HG03378 (cell line): ENCODE results near the gene IL1RL2.
A peak's percentile ranks its signal among the peaks of the same experiment; 100 is the strongest.

Experiments used
- ATAC-seq: cut with Tn5 transposase; IDR thresholded peaks from one replicate; pipeline ENCODE4 v1.9.1; 2021; ENCODE audit warnings: mild to moderate bottlenecking, moderate library complexity; ENCODE audit not compliant: unreplicated experiment

IL1RL2 gene

GRCh38 chr2:102238039-102238756 is 51.4 kb downstream of the IL1RL2 start:
- ATAC-seq = no peak

DNA sequence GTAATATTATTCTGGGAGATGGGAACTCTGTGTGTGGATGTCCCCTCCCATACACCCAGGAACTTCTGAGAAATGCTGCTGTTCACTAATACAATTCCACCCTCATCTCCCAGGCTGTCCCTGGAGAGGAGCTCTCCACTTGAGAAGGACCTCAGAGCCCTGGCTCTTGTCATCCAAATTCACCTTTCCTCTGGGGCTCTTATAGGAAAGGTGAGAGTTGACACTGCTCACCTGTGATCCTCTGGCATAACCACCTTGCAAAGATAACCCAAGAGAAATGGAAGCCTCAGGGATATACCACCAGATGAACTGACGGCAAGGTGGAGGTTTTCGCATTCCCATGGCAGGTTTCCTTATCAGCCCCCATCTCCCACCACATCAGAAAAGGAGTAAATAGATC is 52.0 kb downstream of the IL1RL2 start:
- ATAC-seq = no peak

GRCh38 chr2:102239344-102239743 is 52.5 kb downstream of the IL1RL2 start:
- no peak for ATAC-seq

DNA sequence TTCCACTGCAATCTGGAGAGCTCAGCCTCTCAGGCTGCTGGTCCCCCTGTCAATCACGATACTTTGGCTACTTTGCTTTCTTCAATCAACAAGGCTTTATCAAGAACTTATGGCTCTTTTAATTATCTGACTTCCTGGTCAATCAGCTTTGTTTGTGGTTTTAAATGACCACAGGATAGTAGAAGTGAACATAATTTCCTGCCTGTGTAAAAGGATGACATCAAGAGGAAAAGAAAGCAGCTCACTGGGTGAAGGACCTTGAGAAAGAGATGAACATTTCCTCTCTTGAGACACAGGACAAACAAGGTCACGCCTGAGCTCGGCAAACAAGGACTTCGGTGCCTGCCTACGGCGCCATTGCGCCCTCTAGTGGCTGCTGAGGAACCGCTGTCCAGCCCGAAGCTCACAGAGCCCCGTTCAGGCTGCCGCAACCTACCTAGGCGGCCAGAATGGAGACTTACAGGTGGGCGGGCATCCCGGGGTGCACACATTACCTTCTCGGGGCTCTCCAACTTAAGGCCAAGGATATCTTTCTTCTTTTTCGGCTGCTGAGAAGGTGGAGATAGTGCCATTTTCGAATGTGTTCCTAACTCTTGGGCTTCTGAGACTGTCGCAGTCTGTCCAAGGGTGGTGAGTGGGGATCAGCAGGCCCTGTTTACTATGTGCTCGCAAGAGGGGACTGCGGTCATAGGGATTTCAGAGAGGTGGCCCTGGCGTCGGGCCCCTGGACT is 54.0 kb downstream of the IL1RL2 start:
- ATAC-seq = peak; percentile 87

DNA sequence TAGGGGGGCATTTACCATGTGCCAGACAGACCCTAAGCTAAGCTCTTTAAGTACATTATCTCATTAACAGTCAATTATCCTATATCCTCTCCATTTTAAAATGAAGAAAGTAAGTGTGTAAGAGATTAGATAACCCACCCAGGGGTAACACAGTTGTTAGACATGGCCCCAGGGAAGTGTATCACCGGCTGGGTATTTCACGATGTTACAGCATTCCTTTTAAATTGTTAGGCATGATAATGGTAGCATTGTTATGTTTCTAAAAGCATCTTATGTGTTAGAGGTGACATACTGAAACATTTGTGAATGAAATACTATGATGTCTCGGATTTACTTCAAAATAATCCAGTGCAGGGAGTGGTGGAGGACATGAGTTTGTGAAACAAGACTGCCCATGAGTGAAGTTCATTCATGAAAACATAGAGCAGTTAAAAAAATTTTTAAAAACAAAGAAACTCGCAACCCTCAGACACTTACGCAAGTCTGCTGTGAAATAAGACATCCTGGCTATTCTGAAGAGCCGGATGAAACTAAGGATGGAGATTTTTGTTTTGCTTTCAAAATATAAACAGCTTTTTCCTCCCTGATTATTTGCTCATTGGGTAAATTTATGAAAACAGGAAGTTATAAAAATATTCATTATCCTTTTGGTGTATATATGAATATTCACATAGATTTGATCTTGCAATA is 54.9 kb downstream of the IL1RL2 start:
- ATAC-seq = no peak

GRCh38 chr2:102245266-102246151 is 58.7 kb downstream of the IL1RL2 start:
- ATAC-seq = no peak

DNA sequence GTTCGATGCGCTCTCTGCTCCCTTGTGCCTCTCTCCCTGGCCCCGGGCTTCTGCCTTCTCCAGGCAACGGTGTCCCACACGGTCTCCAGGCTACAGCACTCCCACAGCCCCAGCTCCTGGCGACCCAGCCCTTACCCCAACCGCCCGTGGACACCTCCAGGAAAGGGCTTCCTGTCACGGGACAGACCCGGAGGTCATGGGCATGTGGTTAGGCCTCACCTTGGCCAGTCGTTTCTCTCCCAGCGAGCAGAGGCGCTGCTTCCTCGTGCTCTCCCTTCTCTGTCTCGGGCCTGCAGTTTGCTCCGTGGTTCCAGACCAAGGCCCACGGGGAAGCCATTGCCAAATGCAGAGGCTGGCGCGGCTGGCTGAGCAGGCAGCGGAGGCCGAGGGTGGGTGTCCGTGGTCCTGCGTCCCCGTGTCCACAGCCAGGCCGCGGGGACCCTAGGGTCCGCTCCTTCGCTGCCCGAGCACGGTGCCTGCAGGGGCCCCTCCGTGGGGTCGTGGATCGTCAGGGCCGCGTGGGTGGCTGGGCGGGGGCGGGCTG is 63.5 kb downstream of the IL1RL2 start:
- ATAC-seq = no peak

- ATAC-seq = no peak
These were observed 64.4 kb downstream of the IL1RL2 start for GRCh38 chr2:102251042-102251848.

DNA sequence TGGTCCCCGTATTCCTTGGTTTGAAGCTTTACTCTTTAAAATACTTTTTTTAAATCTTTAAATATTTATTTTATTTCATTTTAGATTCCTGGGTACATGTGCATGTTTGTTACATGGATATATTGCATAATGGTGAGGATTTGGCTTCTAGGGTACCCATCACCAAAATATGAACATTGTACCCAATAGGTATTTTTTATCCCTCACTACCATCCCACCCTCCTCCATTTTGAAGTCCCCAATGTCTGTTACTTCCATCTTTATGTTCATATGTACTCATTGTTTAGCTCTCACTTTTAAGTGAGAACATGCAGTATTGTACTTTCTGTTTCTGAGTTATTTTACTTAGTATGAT is 65.0 kb downstream of the IL1RL2 start:
- no peak for ATAC-seq

- ATAC-seq = no peak
These were observed 65.4 kb downstream of the IL1RL2 start for GRCh38 chr2:102252236-102252635.

DNA sequence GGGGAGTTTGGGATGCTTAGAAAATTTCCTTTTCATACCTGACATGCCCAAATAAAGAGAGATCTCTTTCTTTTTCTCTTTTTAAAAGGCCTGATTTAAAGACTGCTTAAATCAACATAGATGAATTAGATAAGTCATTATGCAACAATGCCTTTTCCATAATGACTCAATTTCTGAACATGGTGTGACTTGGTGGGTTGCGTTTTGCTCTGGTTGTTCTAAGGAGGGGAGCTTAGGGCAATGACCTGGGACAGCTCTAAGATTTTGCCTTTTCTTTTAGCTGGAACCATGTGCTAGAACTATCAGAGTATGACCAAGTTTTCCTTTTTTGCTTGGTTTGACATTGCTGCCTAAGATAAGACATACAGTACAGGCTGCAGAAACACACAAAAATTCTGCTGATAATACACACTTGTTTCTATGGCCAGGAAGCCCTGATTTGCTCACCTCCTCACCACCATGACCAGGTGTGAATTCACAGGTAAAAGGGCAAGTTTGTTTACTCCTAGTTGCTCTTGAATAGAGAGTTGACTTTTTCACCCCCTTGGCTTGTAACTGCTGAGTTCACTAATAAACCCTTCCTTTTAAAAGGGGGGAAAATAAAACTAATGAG is 66.4 kb downstream of the IL1RL2 start:
- ATAC-seq = no peak

DNA sequence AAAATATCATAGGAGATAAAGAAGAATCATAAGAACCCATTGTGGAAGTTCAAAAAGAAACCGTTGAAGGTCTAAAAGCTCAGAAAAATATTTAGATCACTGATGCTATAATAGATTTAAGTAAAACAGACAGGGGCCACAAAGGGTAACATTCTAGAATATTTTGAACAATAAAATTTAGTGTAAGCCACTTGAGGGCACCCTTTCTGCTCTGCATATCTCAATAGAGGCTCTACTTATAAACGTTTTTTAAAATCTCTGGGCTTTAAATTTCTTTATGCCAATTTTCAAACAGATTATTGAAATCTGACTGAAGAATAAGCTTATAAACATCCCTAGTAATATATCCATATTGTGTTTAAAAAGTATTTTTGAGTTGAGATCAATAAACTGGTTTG is 66.9 kb downstream of the IL1RL2 start:
- ATAC-seq = no peak

- ATAC-seq = no peak
These were observed 69.5 kb downstream of the IL1RL2 start for GRCh38 chr2:102256276-102256675.

DNA sequence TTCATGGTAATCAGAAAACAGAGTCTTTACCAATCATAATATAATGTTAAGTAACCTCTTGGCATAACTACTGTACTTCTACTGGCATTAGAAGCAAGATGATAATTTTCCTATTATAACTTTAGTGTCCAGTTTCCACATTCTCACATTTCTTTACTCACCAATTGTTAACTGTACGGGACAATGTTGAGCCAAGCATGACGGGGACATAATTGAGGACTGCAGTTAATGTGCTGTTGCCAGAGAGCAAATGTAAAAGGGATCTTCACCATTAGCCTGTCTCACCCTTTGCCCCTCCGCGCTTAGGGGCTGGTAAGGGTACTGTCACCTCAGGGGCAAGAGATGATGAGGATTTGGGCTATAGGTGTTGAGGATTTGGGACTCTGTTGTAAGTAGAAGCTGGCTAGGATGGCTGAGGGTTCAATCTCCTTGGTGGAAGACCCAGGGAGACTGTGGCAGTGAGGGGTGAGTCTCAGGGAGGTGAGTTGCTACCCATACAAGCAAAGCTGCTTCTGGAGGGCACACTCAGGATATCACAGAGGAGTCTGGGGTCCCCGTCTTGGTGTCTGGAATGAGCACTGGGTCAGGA is 70.1 kb downstream of the IL1RL2 start:
- ATAC-seq = no peak

- no peak for ATAC-seq
These were observed 71.2 kb downstream of the IL1RL2 start for GRCh38 chr2:102258025-102258385.

- ATAC-seq = no peak
These were observed 71.7 kb downstream of the IL1RL2 start for GRCh38 chr2:102258386-102259074.

- no peak for ATAC-seq
These were observed 74.8 kb downstream of the IL1RL2 start for GRCh38 chr2:102261467-102262135.
